ENCODE measurements around the gene ITGA7.

DNA sequence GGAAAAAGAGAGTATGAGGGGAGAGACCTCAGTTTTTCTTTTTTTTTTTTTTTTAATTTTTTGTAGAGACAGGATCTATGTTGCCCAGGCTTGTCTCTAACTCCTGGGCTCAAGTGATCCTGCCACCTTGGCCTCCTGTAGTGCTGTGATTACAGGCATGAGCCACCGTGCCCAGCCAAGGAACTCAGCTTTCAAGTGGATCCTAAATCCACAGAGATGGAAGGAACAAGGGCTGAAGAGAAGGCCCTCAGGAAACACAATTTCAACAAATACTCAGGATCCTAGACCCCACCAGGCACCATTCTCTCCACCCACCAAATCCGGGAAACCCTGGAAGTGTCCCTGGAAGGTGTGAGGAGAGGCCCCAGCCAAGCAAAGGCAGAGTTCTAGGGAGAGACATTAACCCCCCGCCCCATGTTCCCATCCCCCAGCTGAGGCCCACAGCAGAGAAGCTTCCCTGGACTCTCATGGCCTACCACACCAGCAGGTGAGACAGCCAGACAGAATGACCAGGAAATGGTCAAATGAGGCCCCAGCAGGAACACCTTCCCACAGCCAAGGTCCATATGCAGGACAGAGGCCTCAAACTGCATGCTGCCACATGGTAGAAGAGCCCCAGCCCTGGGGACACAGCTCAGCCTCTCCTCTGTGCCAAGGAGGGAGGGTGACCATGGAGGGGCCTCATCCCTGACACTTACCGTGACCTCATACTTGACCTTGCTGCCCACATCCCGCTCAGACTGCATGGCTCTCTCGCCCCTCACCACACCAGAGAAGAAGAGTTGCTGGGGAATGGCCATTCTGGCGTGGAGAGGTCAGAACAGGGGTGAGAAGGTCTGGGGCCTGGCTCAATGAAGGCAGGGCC lies 14.1 kb downstream of the ITGA7 start:
- TF ChIP-seq, protein P1, sequence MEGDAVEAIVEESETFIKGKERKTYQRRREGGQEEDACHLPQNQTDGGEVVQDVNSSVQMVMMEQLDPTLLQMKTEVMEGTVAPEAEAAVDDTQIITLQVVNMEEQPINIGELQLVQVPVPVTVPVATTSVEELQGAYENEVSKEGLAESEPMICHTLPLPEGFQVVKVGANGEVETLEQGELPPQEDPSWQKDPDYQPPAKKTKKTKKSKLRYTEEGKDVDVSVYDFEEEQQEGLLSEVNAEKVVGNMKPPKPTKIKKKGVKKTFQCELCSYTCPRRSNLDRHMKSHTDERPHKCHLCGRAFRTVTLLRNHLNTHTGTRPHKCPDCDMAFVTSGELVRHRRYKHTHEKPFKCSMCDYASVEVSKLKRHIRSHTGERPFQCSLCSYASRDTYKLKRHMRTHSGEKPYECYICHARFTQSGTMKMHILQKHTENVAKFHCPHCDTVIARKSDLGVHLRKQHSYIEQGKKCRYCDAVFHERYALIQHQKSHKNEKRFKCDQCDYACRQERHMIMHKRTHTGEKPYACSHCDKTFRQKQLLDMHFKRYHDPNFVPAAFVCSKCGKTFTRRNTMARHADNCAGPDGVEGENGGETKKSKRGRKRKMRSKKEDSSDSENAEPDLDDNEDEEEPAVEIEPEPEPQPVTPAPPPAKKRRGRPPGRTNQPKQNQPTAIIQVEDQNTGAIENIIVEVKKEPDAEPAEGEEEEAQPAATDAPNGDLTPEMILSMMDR (IDR thresholded peaks at IDR 0.05): no peak
- TF ChIP-seq POLR2A (IDR thresholded peaks at IDR 0.05): no peak
